Smooth muscle cell (in vitro differentiated cells): ENCODE results near the gene KIF22. TPM values are rescaled to one million over a fixed set of nuclear protein-coding genes. Genes with fewer than 3 reads are reported as not detected.

Experiments
- DNase-seq: peaks from one replicate; lab custom pipeline; 2025; ENCODE audit not compliant: unreplicated experiment; lab: John Stamatoyannopoulos, UW
- H2AFZ ChIP-seq: fragments of 200-600 bp; sonication (generic); 2 replicates; pipeline ENCODE4 v1.6.0; 2016; ENCODE audit warnings: antibody characterized with exemption, low read depth, mild to moderate bottlenecking
- H3F3A ChIP-seq: fragments of 200-600 bp; sonication (generic); 2 replicates; pipeline ENCODE4 v1.6.0; 2017; ENCODE audit warnings: antibody characterized with exemption, low read depth
- H3K27ac ChIP-seq: fragments of 200-600 bp; sonication (generic); 2 replicates; pipeline ENCODE4 v1.5.1; 2016; ENCODE audit warnings: low read depth, mild to moderate bottlenecking
- H3K27me3 ChIP-seq: fragments of 200-600 bp; sonication (generic); 2 replicates; pipeline ENCODE4 v1.6.1; 2016; ENCODE audit warnings: low read depth, mild to moderate bottlenecking
- H3K36me3 ChIP-seq: fragments of 200-600 bp; sonication (generic); 2 replicates; pipeline ENCODE4 v1.5.1; 2016; ENCODE audit warnings: low read depth
- H3K4me1 ChIP-seq: fragments of 200-600 bp; sonication (generic); 2 replicates; pipeline ENCODE4 v1.5.1; 2016; ENCODE audit warnings: low read depth
- H3K4me2 ChIP-seq: fragments of 200-600 bp; sonication (generic); 2 replicates; pipeline ENCODE4 v1.6.0; 2016; ENCODE audit warnings: mild to moderate bottlenecking
- H3K4me3 ChIP-seq: fragments of 200-600 bp; sonication (generic); 2 replicates; pipeline ENCODE4 v1.5.1; 2016; ENCODE audit warnings: mild to moderate bottlenecking
- H3K79me2 ChIP-seq: fragments of 200-600 bp; sonication (generic); 2 replicates; pipeline ENCODE4 v1.6.0; 2016; ENCODE audit warnings: low read depth, mild to moderate bottlenecking
- H3K9ac ChIP-seq: fragments of 200-600 bp; sonication (generic); 2 replicates; pipeline ENCODE4 v1.6.0; 2016; ENCODE audit warnings: low read depth
- H3K9me3 ChIP-seq: fragments of 200-600 bp; sonication (generic); replicated peaks from 2 replicates; pipeline ENCODE4 v1.5.1; 2016; ENCODE audit warnings: low read depth
- H4K20me1 ChIP-seq: fragments of 200-600 bp; sonication (generic); 2 replicates; pipeline ENCODE4 v1.6.0; 2016; ENCODE audit warnings: low read depth
- WGBS: methylation state at CpG from one replicate; pipeline ENCODE4 v1.1.7; 2016; ENCODE audit warnings: low lambda C conversion rate; 5-methylcytosine and 5-hydroxymethylcytosine counted together
- polyA plus RNA-seq: library from polyadenylated mRNA; unstranded; fragments of >200 nt; fragmentation: Nextera tagmentation; extraction: Ambion mirVana; gene quantifications from 2 replicates; pipeline ENCODE4 v1.2.1, GENCODE V29; 2016
- total RNA-seq: library from RNA; depleted of rRNA; stranded (reverse); fragments of >200 nt; gene quantifications from 2 replicates; pipeline ENCODE4 v1.2.3, GENCODE V29; 2014
- TF ChIP-seq, protein P1 (sequence below): fragments of 200-600 bp; sonication (generic); IDR thresholded peaks from 2 replicates; pipeline ENCODE4 v1.5.1; 2017; ENCODE audit warnings: borderline replicate concordance, mild to moderate bottlenecking, antibody characterized with exemption; ENCODE audit not compliant: insufficient read depth, poor library complexity, severe bottlenecking

Gene KIF22
- total and polyA plus RNA-seq, 2 experiments from 2014 or later = 16.0 to 33.5 TPM

DNA sequence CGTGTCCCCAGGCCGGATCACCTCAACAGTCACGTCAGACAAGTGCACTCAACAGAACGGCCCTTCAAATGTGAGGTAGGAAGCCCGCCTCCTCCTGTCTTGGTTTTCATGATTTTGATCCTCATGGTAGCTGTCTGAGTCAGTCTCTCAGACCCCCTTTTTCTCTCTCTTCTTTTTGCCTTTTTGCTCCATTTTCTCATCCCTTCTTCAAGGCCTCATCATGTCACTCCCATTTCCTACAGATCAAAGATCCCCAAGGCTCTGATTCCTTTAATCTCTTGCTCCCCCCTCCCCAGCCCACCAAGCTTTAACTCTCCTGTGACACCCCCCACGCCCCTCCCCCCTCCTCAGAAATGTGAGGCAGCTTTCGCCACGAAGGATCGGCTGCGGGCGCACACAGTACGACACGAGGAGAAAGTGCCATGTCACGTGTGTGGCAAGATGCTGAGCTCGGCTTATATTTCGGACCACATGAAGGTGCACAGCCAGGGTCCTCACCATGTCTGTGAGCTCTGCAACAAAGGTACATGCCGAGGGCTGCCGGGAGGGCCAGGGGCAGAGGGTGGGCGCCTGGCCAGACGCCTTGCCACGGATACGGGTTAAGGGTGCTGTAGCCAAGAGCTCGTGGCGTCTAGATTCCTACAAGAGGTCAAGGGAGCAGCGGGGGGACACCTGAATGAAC lies 17.8 kb downstream of the KIF22 start:
- Histone ChIP-seq H3K9me3 (no peaks in the 10 kb centered on the region), H3K79me2 (peaks cover 29% of the 10 kb centered on the region), H3K36me3 (no peaks in the 10 kb centered on the region), H3K27ac (peak overlapping the region; percentile 95), H4K20me1 (peaks cover 28% of the 10 kb centered on the region), H3K9ac (peak overlapping the region; percentile 63), H3K27me3 (no peaks in the 10 kb centered on the region), H3K4me2 (peak overlapping the region; percentile 84), H3K4me1 (peaks cover 41% of the 10 kb centered on the region), H3K4me3 (peak overlapping the region; percentile 47), H3F3A (peaks cover 35% of the 10 kb centered on the region), H2AFZ (no peak overlapping the region)
- no peak for DNase-seq
- WGBS = 49% methylated on average over 22 of the region's 25 CpGs
- TF ChIP-seq, protein P1, sequence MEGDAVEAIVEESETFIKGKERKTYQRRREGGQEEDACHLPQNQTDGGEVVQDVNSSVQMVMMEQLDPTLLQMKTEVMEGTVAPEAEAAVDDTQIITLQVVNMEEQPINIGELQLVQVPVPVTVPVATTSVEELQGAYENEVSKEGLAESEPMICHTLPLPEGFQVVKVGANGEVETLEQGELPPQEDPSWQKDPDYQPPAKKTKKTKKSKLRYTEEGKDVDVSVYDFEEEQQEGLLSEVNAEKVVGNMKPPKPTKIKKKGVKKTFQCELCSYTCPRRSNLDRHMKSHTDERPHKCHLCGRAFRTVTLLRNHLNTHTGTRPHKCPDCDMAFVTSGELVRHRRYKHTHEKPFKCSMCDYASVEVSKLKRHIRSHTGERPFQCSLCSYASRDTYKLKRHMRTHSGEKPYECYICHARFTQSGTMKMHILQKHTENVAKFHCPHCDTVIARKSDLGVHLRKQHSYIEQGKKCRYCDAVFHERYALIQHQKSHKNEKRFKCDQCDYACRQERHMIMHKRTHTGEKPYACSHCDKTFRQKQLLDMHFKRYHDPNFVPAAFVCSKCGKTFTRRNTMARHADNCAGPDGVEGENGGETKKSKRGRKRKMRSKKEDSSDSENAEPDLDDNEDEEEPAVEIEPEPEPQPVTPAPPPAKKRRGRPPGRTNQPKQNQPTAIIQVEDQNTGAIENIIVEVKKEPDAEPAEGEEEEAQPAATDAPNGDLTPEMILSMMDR = no peak

GRCh38 chr16:29809031-29809747 lies 18.6 kb downstream of the KIF22 start:
- Histone ChIP-seq H3K27me3 (no peaks in the 10 kb centered on the region), H3K9me3 (no peaks in the 10 kb centered on the region), H3K4me1 (peaks cover 42% of the 10 kb centered on the region), H4K20me1 (peaks cover 28% of the 10 kb centered on the region), H3F3A (peaks cover 28% of the 10 kb centered on the region), H2AFZ (no peak overlapping the region), H3K27ac (peak overlapping the region; percentile 95), H3K79me2 (peaks cover 37% of the 10 kb centered on the region), H3K4me3 (no peak overlapping the region), H3K9ac (peak overlapping the region; percentile 63), H3K36me3 (no peaks in the 10 kb centered on the region), H3K4me2 (peak overlapping the region; percentile 84)
- DNase-seq = no peak
- TF ChIP-seq, protein P1 = no peak
- 86% methylated on average over 21 of the region's 31 CpGs for WGBS

GRCh38 chr16:29809850-29810698 lies 19.5 kb downstream of the KIF22 start:
- peak overlapping the region; percentile 95 for H3K27ac ChIP-seq
- no peaks in the 10 kb centered on the region for H3K9me3 ChIP-seq
- peaks cover 28% of the 10 kb centered on the region for H4K20me1 ChIP-seq
- TF ChIP-seq, protein P1 = no peak
- 57% methylated on average over 22 of the region's 23 CpGs for WGBS
- no peak for DNase-seq
- H3K4me2 ChIP-seq = peak overlapping the region; percentile 84
- H2AFZ ChIP-seq = no peak overlapping the region
- H3K79me2 ChIP-seq = peaks cover 39% of the 10 kb centered on the region
- H3K27me3 ChIP-seq = no peaks in the 10 kb centered on the region
- H3F3A ChIP-seq = peaks cover 25% of the 10 kb centered on the region
- no peaks in the 10 kb centered on the region for H3K36me3 ChIP-seq
- no peak overlapping the region for H3K4me3 ChIP-seq
- no peak overlapping the region for H3K9ac ChIP-seq
- peaks cover 41% of the 10 kb centered on the region for H3K4me1 ChIP-seq
